Upper lobe of right lung (tissue), 1 donor: ENCODE results near the gene GNAQ. TPM values are rescaled to one million over a fixed set of nuclear protein-coding genes. Genes with fewer than 3 reads are reported as not detected.
A peak's percentile ranks its signal among the peaks of the same experiment; 100 is the strongest.

Source experiments
- ATAC-seq: fragments of 200-7000 bp; cut with Tn5 transposase; one replicate; pipeline ENCODE4 v1.9.1; 2020; ENCODE audit warnings: mild to moderate bottlenecking, moderate library complexity
- DNase-seq: peaks from one replicate; pipeline ENCODE4 v3.0.0-alpha.2; 2020
- H3K27ac ChIP-seq: fragments of 200-600 bp; one replicate; pipeline ENCODE4 v1.8.0; 2022
- H3K27me3 ChIP-seq: fragments of 200-600 bp; one replicate; pipeline ENCODE4 v1.8.0; 2022; ENCODE audit warnings: mild to moderate bottlenecking
- H3K36me3 ChIP-seq: fragments of 200-600 bp; one replicate; pipeline ENCODE4 v1.8.0; 2022
- H3K4me1 ChIP-seq: fragments of 200-600 bp; one replicate; pipeline ENCODE4 v1.8.0; 2022
- H3K4me3 ChIP-seq: fragments of 200-600 bp; one replicate; pipeline ENCODE4 v1.8.0; 2022; ENCODE audit warnings: mild to moderate bottlenecking
- H3K9me3 ChIP-seq: fragments of 200-600 bp; one replicate; pipeline ENCODE4 v1.8.0; 2022
- intact Hi-C: fragments of 100-400 bp; cut with DNase I; formaldehyde crosslinking; loops from one replicate; pipeline ENCODE4 v1.11.0; 2022
- total RNA-seq: library from RNA; stranded (reverse); fragmentation: NEBNext Ultra II Directional; extraction: Animal tissue kit (Norgen Biotek cat#: 25700); gene quantifications from one replicate; pipeline ENCODE4 v1.2.1, GENCODE V29; 2021
- TF ChIP-seq, protein P1 (sequence below): fragments of 200-600 bp; IDR thresholded peaks from one replicate; pipeline ENCODE4 v1.8.0; 2022; ENCODE audit warnings: antibody characterized with exemption
- donor health status: DM: no; HTN: yes; CAD: no; lungs with severe emphysema.

GNAQ gene
- total RNA-seq, 1 donor from 2014 or later, result 132 TPM

- Histone ChIP-seq H3K9me3 (no peaks in the 10 kb centered on the region), H3K36me3 (no peaks in the 10 kb centered on the region), H3K27me3 (no peaks in the 10 kb centered on the region), H3K4me1 (peaks cover 54% of the 10 kb centered on the region), H3K27ac (peak overlapping the region; percentile 24), H3K4me3 (no peak overlapping the region)
- ATAC-seq (peak; percentile 71), DNase-seq (no peak)
- intact Hi-C loops, result no loop called here
- TF ChIP-seq, protein P1, sequence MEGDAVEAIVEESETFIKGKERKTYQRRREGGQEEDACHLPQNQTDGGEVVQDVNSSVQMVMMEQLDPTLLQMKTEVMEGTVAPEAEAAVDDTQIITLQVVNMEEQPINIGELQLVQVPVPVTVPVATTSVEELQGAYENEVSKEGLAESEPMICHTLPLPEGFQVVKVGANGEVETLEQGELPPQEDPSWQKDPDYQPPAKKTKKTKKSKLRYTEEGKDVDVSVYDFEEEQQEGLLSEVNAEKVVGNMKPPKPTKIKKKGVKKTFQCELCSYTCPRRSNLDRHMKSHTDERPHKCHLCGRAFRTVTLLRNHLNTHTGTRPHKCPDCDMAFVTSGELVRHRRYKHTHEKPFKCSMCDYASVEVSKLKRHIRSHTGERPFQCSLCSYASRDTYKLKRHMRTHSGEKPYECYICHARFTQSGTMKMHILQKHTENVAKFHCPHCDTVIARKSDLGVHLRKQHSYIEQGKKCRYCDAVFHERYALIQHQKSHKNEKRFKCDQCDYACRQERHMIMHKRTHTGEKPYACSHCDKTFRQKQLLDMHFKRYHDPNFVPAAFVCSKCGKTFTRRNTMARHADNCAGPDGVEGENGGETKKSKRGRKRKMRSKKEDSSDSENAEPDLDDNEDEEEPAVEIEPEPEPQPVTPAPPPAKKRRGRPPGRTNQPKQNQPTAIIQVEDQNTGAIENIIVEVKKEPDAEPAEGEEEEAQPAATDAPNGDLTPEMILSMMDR, result no peak
These were observed 77.5 kb downstream of the GNAQ start for GRCh38 chr9:77954013-77954665.

DNA sequence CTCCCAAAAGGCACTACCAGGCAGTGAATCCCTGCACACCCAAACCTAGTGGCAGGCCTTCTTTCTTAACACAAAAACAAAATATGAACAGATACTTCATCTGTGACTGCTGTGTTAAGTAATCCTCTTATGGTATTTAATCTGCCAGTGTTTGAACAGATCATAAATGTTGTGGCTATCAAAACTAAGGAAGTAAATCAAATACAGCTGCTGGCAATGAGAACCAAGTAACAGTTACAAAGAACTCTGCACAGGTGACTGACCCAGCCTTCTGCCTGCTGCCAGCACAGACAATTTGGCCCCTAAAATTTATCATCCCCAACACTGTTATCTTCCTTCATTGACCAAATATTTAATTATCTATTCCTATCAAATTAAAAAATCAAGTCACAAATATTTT lies 78.0 kb downstream of the GNAQ start:
- intact Hi-C loops, result no loop called here
- Histone ChIP-seq H3K27me3 (no peaks in the 10 kb centered on the region), H3K36me3 (no peaks in the 10 kb centered on the region), H3K4me3 (no peak overlapping the region), H3K4me1 (peaks cover 54% of the 10 kb centered on the region), H3K27ac (peak overlapping the region; percentile 47), H3K9me3 (no peaks in the 10 kb centered on the region)
- TF ChIP-seq, protein P1, result no peak
- ATAC-seq, result peak; percentile 15
- no peak for DNase-seq

DNA sequence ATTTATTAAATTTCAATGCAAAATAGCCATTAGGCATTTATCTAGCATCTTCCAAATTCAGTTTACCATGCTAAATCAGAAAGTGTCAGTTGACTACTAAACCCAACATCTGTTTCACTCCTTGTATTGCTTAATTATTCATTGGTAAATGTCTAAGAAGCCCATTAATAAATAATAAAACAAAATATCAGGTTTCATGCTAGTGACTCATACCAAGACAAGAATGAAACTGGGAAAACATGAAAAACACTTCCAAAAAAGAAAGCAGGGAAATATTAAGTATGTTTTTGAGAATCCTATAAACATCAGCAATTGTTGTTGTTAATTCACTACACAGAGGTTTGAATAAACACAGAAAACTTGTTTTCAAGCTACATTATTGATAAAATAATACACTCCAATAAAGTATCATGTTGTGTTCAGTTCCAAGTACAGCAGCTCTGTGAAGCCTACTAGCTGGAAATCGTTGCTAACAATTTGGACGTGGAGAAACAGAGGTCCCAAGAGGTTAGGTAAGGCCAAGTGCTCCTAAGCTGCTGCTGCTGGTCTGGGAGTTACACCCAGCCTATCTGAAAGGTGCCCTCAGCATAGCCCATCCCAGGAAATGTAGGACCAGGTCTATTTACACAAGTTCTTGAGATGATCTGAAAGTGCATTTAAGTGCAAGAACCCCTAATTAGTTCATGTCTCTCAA lies 78.8 kb downstream of the GNAQ start:
- ATAC-seq, result peak; percentile 56
- intact Hi-C loops, result no loop called here
- peaks cover 49% of the 10 kb centered on the region for H3K4me1 ChIP-seq
- TF ChIP-seq, protein P1, result no peak
- H3K4me3 ChIP-seq, result no peak overlapping the region
- DNase-seq, result no peak
- H3K27me3 ChIP-seq, result no peaks in the 10 kb centered on the region
- H3K36me3 ChIP-seq, result no peaks in the 10 kb centered on the region
- H3K9me3 ChIP-seq, result no peaks in the 10 kb centered on the region
- H3K27ac ChIP-seq, result peak overlapping the region; percentile 47

DNA sequence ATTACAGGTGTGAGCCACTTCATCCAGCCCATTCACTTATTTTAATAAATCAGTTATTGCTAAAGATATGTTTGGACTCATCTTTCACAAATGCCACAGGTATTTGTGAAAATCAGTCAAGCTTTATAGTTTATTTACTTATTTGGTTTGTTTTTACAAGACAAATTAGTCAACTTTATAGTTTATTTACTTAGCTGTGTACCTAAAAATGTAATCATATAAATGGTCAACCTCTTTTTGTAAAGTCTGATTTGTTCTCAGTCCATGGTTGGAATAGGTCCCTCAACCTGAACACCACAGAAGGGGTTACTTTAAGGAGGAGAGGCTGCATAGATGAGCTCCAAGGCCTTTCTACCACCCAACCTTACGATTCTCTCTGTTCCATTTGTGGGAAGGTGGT lies 80.2 kb downstream of the GNAQ start:
- TF ChIP-seq, protein P1, result no peak
- Histone ChIP-seq H3K36me3 (no peaks in the 10 kb centered on the region), H3K27me3 (no peaks in the 10 kb centered on the region), H3K4me1 (peaks cover 51% of the 10 kb centered on the region), H3K4me3 (no peak overlapping the region), H3K9me3 (no peaks in the 10 kb centered on the region), H3K27ac (peak overlapping the region; percentile 4)
- ATAC-seq (no peak), DNase-seq (no peak)
- intact Hi-C loops, result no loop called here

DNA sequence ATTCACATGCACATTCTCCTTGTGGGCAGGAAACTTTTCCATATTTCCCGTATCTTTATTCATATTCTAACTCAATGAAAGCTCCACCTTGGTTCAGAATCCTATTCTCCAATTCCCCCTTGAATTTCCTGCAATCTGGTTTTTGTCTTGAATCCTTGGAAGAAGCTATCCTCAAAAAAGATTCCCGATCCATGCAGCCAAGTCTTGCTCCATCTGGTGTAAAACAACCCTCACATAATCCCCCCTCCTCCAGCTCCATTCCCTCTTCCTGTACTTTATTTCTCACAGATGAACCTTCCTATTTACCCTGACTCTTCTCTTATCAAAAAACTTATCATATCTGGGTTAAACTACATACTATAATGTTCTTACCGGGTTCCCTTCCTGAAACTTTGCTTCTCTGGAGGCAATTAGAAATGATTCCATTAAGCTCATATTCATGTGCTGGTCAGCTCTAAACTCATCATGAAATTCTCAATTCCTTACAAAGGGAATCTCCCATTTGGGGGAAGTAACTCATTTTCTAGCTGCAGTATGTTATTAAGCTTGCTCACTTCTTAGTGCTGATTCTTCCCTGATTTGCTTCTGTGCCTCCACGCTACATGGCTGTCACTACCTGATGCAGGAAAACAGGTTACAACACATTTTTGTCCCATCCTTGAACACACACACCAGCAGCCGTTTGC lies 81.7 kb downstream of the GNAQ start:
- H3K27ac ChIP-seq, result peak overlapping the region; percentile 7
- H3K9me3 ChIP-seq, result no peaks in the 10 kb centered on the region
- no peaks in the 10 kb centered on the region for H3K36me3 ChIP-seq
- intact Hi-C loops, result no loop called here
- ATAC-seq (no peak), DNase-seq (no peak)
- H3K27me3 ChIP-seq, result no peaks in the 10 kb centered on the region
- no peak overlapping the region for H3K4me3 ChIP-seq
- TF ChIP-seq, protein P1, result no peak
- peaks cover 61% of the 10 kb centered on the region for H3K4me1 ChIP-seq
